DND-41 (cell line): ENCODE measurements around the gene GRAMD2B.

ENCODE experiments used
- ATAC-seq: fragments of 200-7000 bp; cut with Tn5 transposase; 3 replicates; pipeline ENCODE4 v1.9.1; 2021; ENCODE audit warnings: low read depth; ENCODE audit not compliant: insufficient read depth
- DNase-seq: peaks from one replicate; pipeline ENCODE4 v3.0.0-alpha.2; 2020
- H2AFZ ChIP-seq: 2 replicates; pipeline ENCODE4 v1.6.0; 2012; ENCODE audit warnings: low read depth, low read length
- H3K27ac ChIP-seq: 2 replicates; pipeline ENCODE4 v1.5.1; 2012; ENCODE audit warnings: low read length, inconsistent platforms
- H3K27me3 ChIP-seq: fragments of 200-600 bp; sonication (generic); 2 replicates; pipeline ENCODE4 v1.6.0; 2012; ENCODE audit warnings: low read length, mild to moderate bottlenecking, inconsistent platforms; ENCODE audit not compliant: insufficient read depth, poor library complexity
- H3K36me3 ChIP-seq: 2 replicates; pipeline ENCODE4 v1.5.1; 2012; ENCODE audit warnings: low read length, inconsistent platforms; ENCODE audit not compliant: insufficient read depth
- H3K4me1 ChIP-seq: 2 replicates; pipeline ENCODE4 v1.5.1; 2012; ENCODE audit warnings: mild to moderate bottlenecking, low read length; ENCODE audit not compliant: insufficient read depth
- H3K4me2 ChIP-seq: 2 replicates; pipeline ENCODE4 v1.6.0; 2012; ENCODE audit warnings: mild to moderate bottlenecking, moderate library complexity, low read length, inconsistent platforms; ENCODE audit not compliant: insufficient read depth
- H3K4me3 ChIP-seq, 2 experiments: fragments of 200-600 bp in 1 of 2; shearing (Covaris generic) in 1 of 2; 2 replicates each; pipeline ENCODE4 v1.5.1; 2012 to 2016; ENCODE audit warnings: inconsistent platforms in 2 of 2, low read length in 2 of 2, mild to moderate bottlenecking in 2 of 2, low read depth in 1 of 2, moderate library complexity in 1 of 2
- H3K79me2 ChIP-seq: 2 replicates; pipeline ENCODE4 v1.6.0; 2012; ENCODE audit warnings: low read length, inconsistent platforms; ENCODE audit not compliant: insufficient read depth
- H3K9ac ChIP-seq: 2 replicates; pipeline ENCODE4 v1.6.0; 2012; ENCODE audit warnings: low read depth, mild to moderate bottlenecking, inconsistent platforms, low read length, moderate library complexity
- H3K9me3 ChIP-seq: 2 replicates; pipeline ENCODE4 v1.5.1; 2012; ENCODE audit warnings: low read length, moderate library complexity, mild to moderate bottlenecking, inconsistent platforms; ENCODE audit not compliant: insufficient read depth, severe bottlenecking
- H4K20me1 ChIP-seq: 2 replicates; pipeline ENCODE4 v1.6.0; 2012; ENCODE audit warnings: low read length; ENCODE audit not compliant: insufficient read depth
- CTCF ChIP-seq: IDR thresholded peaks from 2 replicates; pipeline ENCODE4 v1.5.1; 2012; ENCODE audit warnings: borderline replicate concordance, low read length, moderate library complexity, mild to moderate bottlenecking; ENCODE audit not compliant: poor library complexity, severe bottlenecking; ENCODE audit errors: extremely low read depth
- EZH2 ChIP-seq: IDR thresholded peaks from 3 replicates; pipeline ENCODE4 v1.6.1; 2012; ENCODE audit warnings: borderline replicate concordance, low read depth, mild to moderate bottlenecking, moderate library complexity, low read length, inconsistent platforms; ENCODE audit not compliant: severe bottlenecking

Gene GRAMD2B

GRCh38 chr5:126519637-126520592 is 96.7 kb downstream of the GRAMD2B start:
- Histone ChIP-seq H2AFZ (no peak overlapping the region), H3K4me1 (no peaks in the 10 kb centered on the region), H4K20me1 (no peaks in the 10 kb centered on the region), H3K9ac (no peak overlapping the region), H3K79me2 (no peaks in the 10 kb centered on the region), H3K4me3 (no peak overlapping the region), H3K4me2 (no peak overlapping the region), H3K27me3 (no peaks in the 10 kb centered on the region), H3K27ac (no peak overlapping the region), H3K36me3 (no peaks in the 10 kb centered on the region), H3K9me3 (no peaks in the 10 kb centered on the region)
- DNase-seq (no peak), ATAC-seq (no peak)
- TF ChIP-seq CTCF (no peak), EZH2 (no peak)

GRCh38 chr5:126520593-126520953 is 97.4 kb downstream of the GRAMD2B start:
- Histone ChIP-seq H3K4me3 (no peak overlapping the region), H3K79me2 (no peaks in the 10 kb centered on the region), H3K9me3 (no peaks in the 10 kb centered on the region), H3K4me2 (no peak overlapping the region), H4K20me1 (no peaks in the 10 kb centered on the region), H3K9ac (no peak overlapping the region), H2AFZ (no peak overlapping the region), H3K36me3 (no peaks in the 10 kb centered on the region), H3K4me1 (no peaks in the 10 kb centered on the region), H3K27me3 (no peaks in the 10 kb centered on the region), H3K27ac (no peak overlapping the region)
- no peak for DNase-seq
- TF ChIP-seq CTCF, result no peak
- TF ChIP-seq EZH2, result no peak
- no peak for ATAC-seq

- no peak overlapping the region for H3K4me3 ChIP-seq
- H3K4me2 ChIP-seq, result no peak overlapping the region
- H4K20me1 ChIP-seq, result no peaks in the 10 kb centered on the region
- no peaks in the 10 kb centered on the region for H3K27me3 ChIP-seq
- H3K36me3 ChIP-seq, result no peaks in the 10 kb centered on the region
- DNase-seq (no peak), ATAC-seq (no peak)
- no peaks in the 10 kb centered on the region for H3K9me3 ChIP-seq
- H3K79me2 ChIP-seq, result no peaks in the 10 kb centered on the region
- no peak overlapping the region for H3K27ac ChIP-seq
- no peaks in the 10 kb centered on the region for H3K4me1 ChIP-seq
- no peak overlapping the region for H3K9ac ChIP-seq
- TF ChIP-seq EZH2 (no peak), CTCF (no peak)
- no peak overlapping the region for H2AFZ ChIP-seq
Observed at GRCh38 chr5:126521130-126521529, 97.9 kb downstream of the GRAMD2B start.
